H1 (cell line): ENCODE measurements around the gene ING5.

Source experiments
- ATF3 ChIP-seq: IDR thresholded peaks from 2 replicates; pipeline ENCODE4 v1.6.1; 2011; ENCODE audit warnings: low read depth, mild to moderate bottlenecking, low read length; ENCODE audit not compliant: insufficient read depth
- BACH1 ChIP-seq: IDR thresholded peaks from 2 replicates; pipeline ENCODE4 v1.6.1; 2012; ENCODE audit warnings: low read length, improper control_type of control experiment
- BRCA1 ChIP-seq: IDR thresholded peaks from 2 replicates; pipeline ENCODE4 v1.6.1; 2012; ENCODE audit warnings: low read depth, low read length, improper control_type of control experiment
- CBX5 ChIP-seq: fragments of 300-800, 300-1000 bp; sonication (generic); IDR thresholded peaks from 2 replicates; pipeline ENCODE4 v1.7.1; 2016; ENCODE audit warnings: antibody characterized with exemption, low read length, low read depth
- CTCF ChIP-seq, 3 experiments: IDR thresholded peaks; 1 replicate in 2 of 3; 2 replicates in 1 of 3; pipeline versions ENCODE4 v1.5.1 to v1.6.1; 2011; ENCODE audit warnings: low read length in 3 of 3, mild to moderate bottlenecking in 3 of 3, inconsistent platforms in 2 of 3, low read depth in 1 of 3, moderate library complexity in 1 of 3; ENCODE audit not compliant: insufficient read depth in 1 of 3; ENCODE audit errors: control extremely low read depth in 1 of 3
- EP300 ChIP-seq, 2 experiments: IDR thresholded peaks; 1 replicate in 1 of 2; 2 replicates in 1 of 2; pipeline ENCODE4 v1.6.1; 2011 to 2012; ENCODE audit warnings: low read depth in 2 of 2, low read length in 2 of 2, mild to moderate bottlenecking in 2 of 2, borderline replicate concordance in 1 of 2, inconsistent platforms in 1 of 2, moderate library complexity in 1 of 2
- EZH2 ChIP-seq: fragments of 200-600 bp; sonication (generic); IDR thresholded peaks from 2 replicates; pipeline ENCODE4 v1.7.1; 2012; ENCODE audit warnings: low read depth, mild to moderate bottlenecking, moderate library complexity, low read length, inconsistent platforms; ENCODE audit not compliant: severe bottlenecking
- GABPA ChIP-seq: IDR thresholded peaks from 2 replicates; pipeline ENCODE4 v1.6.1; 2011; ENCODE audit warnings: mild to moderate bottlenecking, low read length, moderate library complexity, borderline replicate concordance; ENCODE audit not compliant: insufficient read depth
- MAX ChIP-seq: IDR thresholded peaks from 2 replicates; pipeline ENCODE4 v1.6.1; 2012; ENCODE audit warnings: inconsistent platforms
- POLR2A ChIP-seq, 2 experiments: IDR thresholded peaks; 1 replicate in 1 of 2; 2 replicates in 1 of 2; pipeline ENCODE4 v1.6.1; 2011; ENCODE audit warnings: low read depth in 2 of 2, low read length in 2 of 2, mild to moderate bottlenecking in 2 of 2; ENCODE audit errors: control extremely low read depth in 1 of 2
- RAD21 ChIP-seq, 2 experiments: IDR thresholded peaks in 1 of 2; conservative IDR thresholded peaks in 1 of 2; 2 replicates each; pipeline ENCODE4 v1.6.1; 2011; ENCODE audit warnings: low read depth in 2 of 2, low read length in 2 of 2, improper control_type of control experiment in 1 of 2, inconsistent platforms in 1 of 2, mild to moderate bottlenecking in 1 of 2, moderate library complexity in 1 of 2
- SIN3A ChIP-seq, 2 experiments: IDR thresholded peaks in 1 of 2; conservative IDR thresholded peaks in 1 of 2; 2 replicates each; pipeline ENCODE4 v1.6.1; 2011 to 2012; ENCODE audit warnings: low read length in 2 of 2, improper control_type of control experiment in 1 of 2, low read depth in 1 of 2, mild to moderate bottlenecking in 1 of 2
- SP1 ChIP-seq: IDR thresholded peaks from 2 replicates; pipeline ENCODE4 v1.6.1; 2011; ENCODE audit warnings: low read depth, low read length
- TCF12 ChIP-seq: IDR thresholded peaks from 2 replicates; pipeline ENCODE4 v1.6.1; 2011; ENCODE audit warnings: low read depth, mild to moderate bottlenecking, low read length

GRCh38 chr2:241755777-241756176 is 53.9 kb downstream of the ING5 start:
- TF ChIP-seq CTCF (IDR thresholded peaks at IDR 0.05; ENCODE audit: control extremely low read depth in 1 of 3, insufficient read depth in 1 of 3, low read depth in 1 of 3, low read length in 3 of 3) (no peak), ATF3 (no peak), EP300 (IDR thresholded peaks at IDR 0.05; ENCODE audit: borderline replicate concordance in 1 of 2, low read depth in 2 of 2, low read length in 2 of 2) (no peak), CBX5 (no peak), BRCA1 (no peak), BACH1 (no peak), GABPA (no peak), EZH2 (no peak), SP1 (no peak), MAX (no peak), SIN3A (conservative IDR thresholded peaks at IDR 0.05 in 1 of 2, IDR thresholded peaks at IDR 0.05 in 1 of 2; ENCODE audit: low read depth in 1 of 2, low read length in 2 of 2) (no peak), RAD21 (IDR thresholded peaks at IDR 0.05 in 1 of 2, conservative IDR thresholded peaks at IDR 0.05 in 1 of 2; ENCODE audit: low read depth in 2 of 2, low read length in 2 of 2) (no peak), POLR2A (IDR thresholded peaks at IDR 0.05; ENCODE audit: control extremely low read depth in 1 of 2, low read depth in 2 of 2, low read length in 2 of 2) (no peak), TCF12 (no peak)
